GM21423 (cell line): ENCODE data around the gene MKLN1.
"Not testable (repeated sequence)": the region's sequence is repeated elsewhere in the genome, so short reads cannot be mapped to it uniquely, and the experiment has no call there.

Experiments used
- ATAC-seq: cut with Tn5 transposase; IDR thresholded peaks from one replicate; pipeline ENCODE4 v1.9.1; 2021; ENCODE audit warnings: mild to moderate bottlenecking, moderate library complexity; ENCODE audit not compliant: unreplicated experiment

MKLN1 gene

GRCh38 chr7:131388126-131388525 lies 60.5 kb downstream of the MKLN1 start:
- no peak for ATAC-seq

GRCh38 chr7:131390275-131390674 lies 62.6 kb downstream of the MKLN1 start:
- no peak for ATAC-seq

- no peak for ATAC-seq
Measured at GRCh38 chr7:131391145-131391544, 63.5 kb downstream of the MKLN1 start.

GRCh38 chr7:131400681-131401176 lies 73.1 kb downstream of the MKLN1 start:
- no peak for ATAC-seq

DNA sequence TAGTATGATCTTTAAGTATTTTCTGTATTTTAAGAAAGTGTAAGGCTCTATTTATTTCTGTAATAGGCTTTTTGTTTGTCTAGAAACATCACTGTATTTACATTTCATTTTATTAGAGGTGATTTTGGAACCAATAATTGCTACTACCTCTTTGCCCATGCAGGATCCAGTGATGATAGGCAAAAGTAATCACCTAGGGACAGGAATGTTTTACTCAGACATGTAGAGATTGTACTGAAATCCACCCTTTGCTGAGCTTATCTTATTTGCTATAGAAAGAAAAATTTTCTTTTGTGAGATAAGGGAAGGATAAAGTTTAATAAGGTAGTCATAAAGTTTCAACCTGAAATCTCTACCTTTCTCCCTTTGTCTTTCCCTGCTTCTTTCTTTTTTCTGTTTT lies 73.5 kb downstream of the MKLN1 start:
- no peak for ATAC-seq

GRCh38 chr7:131403322-131403721 lies 75.6 kb downstream of the MKLN1 start:
- no peak for ATAC-seq

DNA sequence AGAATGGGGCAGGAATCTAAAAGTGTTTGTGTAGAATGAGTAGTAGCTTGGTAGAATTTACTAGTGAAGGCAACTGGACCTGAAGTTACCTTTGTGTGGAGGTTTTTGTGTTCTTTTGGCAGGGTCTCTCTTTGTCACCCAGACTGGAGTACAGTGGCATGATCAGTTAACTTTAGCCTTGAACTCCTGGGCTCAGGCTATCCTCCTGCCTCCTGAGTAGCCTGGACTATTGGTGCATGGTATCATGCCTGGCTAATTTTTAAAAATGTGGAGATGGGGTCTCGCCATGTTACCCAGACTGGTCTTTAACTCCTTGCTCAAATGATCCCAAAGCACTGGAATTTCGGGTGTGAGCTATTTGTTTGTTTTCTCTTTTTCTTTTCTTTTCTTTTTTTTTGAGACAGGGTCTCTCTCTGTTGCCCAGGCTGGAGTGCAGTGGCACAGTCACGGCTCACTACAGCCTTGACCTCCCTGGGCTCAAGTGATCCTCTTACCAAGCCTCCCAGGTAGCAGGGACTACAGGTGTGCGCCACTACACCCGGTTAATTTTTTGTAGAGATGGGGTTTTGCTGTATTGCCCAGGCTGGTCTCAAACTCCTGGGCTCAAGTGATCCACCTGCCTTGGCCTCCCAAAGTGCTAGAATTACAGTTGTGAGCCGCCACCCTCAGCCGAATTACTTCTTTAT lies 76.7 kb downstream of the MKLN1 start:
- ATAC-seq: no peak

- ATAC-seq: no peak
Measured at GRCh38 chr7:131409129-131409766, 81.6 kb downstream of the MKLN1 start.

- no peak for ATAC-seq
Measured at GRCh38 chr7:131412031-131412430, 84.4 kb downstream of the MKLN1 start.

DNA sequence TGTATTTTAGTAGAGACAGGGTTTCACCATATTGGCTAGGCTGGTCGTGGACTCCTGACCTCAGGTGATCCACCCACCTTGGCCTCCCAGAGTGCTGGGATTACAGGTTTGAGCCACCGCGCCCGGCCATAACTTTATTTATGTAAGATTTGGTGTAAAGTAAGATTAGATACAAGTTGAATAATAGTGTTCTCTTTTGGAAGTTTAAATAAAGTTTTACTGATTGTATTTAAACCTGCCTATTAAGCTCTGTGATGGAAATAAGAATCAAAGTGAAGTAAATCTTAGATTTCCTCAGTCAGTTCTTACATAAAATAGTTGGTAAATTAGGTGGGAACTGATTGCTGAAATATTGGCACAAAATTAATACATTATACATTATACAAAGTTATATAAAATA lies 86.0 kb downstream of the MKLN1 start:
- no peak for ATAC-seq

DNA sequence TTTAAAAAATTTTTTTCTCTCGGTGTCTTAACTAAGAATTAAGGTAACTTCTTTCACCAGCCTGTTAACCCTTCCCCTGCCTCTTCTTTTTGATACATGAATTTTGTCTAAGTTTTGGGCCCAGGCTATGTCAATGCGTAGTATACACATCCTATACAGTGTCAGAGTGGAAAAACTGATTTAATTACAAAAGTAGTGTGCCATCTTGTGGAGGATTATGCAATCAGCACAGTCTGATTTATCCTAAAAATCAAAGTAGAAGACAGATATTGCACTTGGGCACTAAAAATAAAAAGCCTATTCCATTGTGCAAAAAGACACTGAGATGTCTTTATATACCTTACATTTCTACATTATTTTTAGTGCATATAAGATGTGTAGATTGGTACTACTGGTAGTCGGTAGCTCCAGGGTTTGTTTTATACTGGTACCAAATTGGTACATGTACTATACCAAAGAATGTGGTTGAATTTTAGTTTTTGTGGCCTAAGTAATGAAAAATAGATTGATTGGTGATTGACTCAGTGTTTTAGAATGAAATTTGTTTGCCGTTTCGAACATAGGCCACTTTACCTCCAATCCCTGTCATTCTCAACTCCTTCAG lies 96.6 kb downstream of the MKLN1 start:
- no peak for ATAC-seq

GRCh38 chr7:131425992-131426391 lies 98.3 kb downstream of the MKLN1 start:
- no peak for ATAC-seq

DNA sequence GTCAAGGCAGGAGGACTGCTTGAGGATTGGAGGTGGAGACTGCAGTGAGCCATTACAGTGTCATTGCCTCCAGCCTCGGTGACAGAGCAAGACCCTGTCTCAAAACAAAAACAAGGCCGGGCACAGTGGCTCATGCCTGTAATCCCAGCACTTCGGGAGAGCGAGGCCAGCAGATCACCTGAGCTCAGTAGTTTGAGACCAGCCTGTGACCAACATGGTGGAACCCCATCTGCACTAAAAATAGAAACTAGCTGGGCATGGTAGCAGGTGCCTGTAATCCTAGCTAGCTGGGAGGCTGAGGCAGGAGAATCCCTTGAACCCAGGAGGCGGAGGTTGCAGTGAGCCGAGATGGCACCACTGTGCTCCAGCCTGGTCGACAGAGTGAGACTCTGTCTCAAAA lies 103.2 kb downstream of the MKLN1 start:
- not testable (repeated sequence) for ATAC-seq

- ATAC-seq: no peak
Measured at GRCh38 chr7:131431289-131431688, 103.6 kb downstream of the MKLN1 start.

DNA sequence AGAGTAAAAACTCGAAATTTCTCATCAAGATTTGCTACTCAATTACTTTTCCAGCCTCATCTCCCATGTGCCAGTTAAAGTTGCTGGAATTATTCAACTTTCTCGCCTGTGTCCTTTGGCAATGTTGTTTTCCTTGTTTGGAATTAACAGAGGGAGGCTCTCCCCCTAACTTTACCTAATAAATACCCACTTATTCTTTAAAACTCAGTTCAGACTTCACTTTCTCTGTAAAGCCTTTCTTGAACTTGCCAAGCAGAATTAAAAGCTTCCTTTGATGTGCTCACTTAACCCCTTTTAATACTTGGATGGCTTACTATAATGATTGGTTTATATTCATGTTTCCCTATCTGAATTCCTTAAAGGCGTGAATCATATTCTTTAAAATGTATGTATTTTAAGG lies 104.1 kb downstream of the MKLN1 start:
- no peak for ATAC-seq

DNA sequence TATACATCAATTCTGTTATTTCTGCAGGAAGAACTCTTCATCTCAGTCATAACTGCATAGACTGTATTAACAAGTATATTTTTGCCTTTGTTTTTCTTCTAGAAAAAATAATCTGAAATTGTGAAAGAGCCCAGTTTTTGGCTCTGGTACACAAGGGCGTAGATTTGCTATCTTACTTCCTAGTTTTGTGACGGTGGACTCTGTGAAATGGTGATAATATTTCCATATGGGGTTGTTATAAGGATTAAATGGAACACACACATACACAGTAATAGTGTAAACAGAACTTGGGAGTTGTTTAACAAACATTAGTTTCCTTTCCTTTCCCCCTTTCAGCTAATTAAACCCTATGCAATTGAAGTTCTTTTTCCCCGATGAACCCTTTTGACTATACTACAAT lies 108.7 kb downstream of the MKLN1 start:
- ATAC-seq: no peak

- no peak for ATAC-seq
Measured at GRCh38 chr7:131438969-131439368, 111.3 kb downstream of the MKLN1 start.

DNA sequence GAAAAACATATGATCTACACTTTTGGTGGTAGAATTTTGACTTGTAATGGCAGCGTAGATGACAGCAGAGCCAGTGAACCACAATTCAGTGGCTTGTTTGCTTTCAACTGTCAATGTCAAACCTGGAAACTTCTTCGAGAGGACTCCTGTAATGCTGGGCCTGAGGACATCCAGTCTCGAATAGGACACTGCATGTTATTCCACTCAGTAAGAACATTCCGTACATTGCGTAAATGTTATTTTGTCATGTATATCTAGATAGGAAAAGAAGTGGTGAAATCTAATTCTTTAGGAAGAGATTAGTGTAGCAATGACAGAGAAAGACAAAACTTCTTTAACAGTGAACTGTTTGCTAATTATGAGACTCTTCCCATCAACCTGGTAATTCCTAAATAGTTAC lies 115.8 kb downstream of the MKLN1 start:
- ATAC-seq: no peak

DNA sequence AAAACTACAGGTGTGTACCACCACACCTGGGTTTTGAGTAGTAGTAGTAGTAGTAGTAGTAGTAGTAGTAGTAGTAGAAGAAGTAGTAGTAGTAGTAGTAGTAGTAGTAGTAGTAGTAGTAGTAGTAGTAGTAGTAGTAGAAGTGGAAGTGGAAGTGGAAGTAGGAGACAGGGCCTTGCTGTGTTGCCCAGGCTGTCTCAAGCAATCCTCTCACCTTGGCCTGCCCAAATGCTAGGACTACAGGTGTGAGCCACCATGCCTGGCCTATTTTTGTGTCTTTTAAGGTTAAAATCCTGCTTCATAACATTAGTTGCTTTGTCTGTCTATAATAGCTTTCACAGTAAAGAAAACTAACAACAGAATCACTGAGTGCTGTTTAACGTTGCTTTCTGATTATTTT lies 117.0 kb downstream of the MKLN1 start:
- no peak for ATAC-seq

DNA sequence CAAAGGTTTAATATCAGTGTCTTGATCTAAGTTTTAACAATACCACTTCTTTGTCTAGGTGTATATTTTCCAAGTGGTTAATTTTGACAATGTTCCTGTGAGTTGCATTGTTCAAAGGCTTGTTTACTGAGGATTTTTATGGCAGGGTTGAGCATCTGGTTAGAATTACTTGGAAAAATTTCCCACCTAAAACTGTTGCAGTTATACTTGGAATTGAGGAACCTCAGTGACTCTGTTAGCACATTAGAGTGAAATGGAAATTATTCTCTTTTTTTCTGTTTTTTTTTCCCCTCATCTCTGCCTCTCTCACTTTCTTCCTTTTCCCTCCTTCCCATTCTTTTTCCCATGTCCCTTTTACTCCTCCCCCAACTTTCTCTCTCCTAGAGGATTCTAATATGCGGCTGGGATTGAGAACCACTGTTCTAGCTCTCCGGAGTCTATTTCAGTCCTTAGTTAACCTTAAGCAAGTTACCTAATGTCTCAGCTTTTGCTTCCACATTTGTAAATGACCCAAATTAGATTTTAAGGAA lies 121.8 kb downstream of the MKLN1 start:
- no peak for ATAC-seq

GRCh38 chr7:131454498-131454897 lies 126.8 kb downstream of the MKLN1 start:
- ATAC-seq: no peak

- no peak for ATAC-seq
Measured at GRCh38 chr7:131455001-131455400, 127.3 kb downstream of the MKLN1 start.
